ENCODE measurements around the gene LZTS3.
A peak's percentile ranks its signal among the peaks of the same experiment; 100 is the strongest.

- TF ChIP-seq RFX5 (IDR thresholded peaks at IDR 0.05; ENCODE audit: low read depth, low read length) (no peak), CTCF (CRISPR knock-in tag; IDR thresholded peaks at IDR 0.05) (peak; percentile 39; the same call in 1 of the 2 replicates), MAX (IDR thresholded peaks at IDR 0.05) (peak; percentile 89), ZKSCAN1 (IDR thresholded peaks at IDR 0.05; ENCODE audit: low read length) (no peak; the same call in 1 of the 2 replicates), REST (IDR thresholded peaks at IDR 0.05; ENCODE audit: borderline replicate concordance in 1 of 2, low read depth in 1 of 2, low read length in 2 of 2) (0 out of 4 replicates have a peak, but pooled peaks of 1 of the 2 experiments have one; percentile 40), ZFAT (CRISPR knock-in tag; conservative IDR thresholded peaks at IDR 0.05) (no peak), AHDC1 (CRISPR knock-in tag; IDR thresholded peaks at IDR 0.05; ENCODE audit: borderline replicate concordance) (peak; percentile 53; the same call in 1 of the 2 replicates), ZZZ3 (CRISPR knock-in tag; IDR thresholded peaks at IDR 0.05; ENCODE audit: borderline replicate concordance) (peak; percentile 74; the same call in 1 of the 2 replicates), SUZ12 (IDR thresholded peaks at IDR 0.05; ENCODE audit: low read depth, low read length) (no peak), ZBTB1 (CRISPR knock-in tag; IDR thresholded peaks at IDR 0.05; ENCODE audit: borderline replicate concordance) (peak; percentile 46; the same call in 1 of the 2 replicates)
These were observed 477 bp upstream of the LZTS3 start for GRCh38 chr20:3173610-3174441.
